Mesendoderm (in vitro differentiated cells): Measurements from ENCODE around the gene IL7R.

Source experiments
- DNase-seq: peaks from one replicate; pipeline ENCODE4 v3.0.0; 2013
- H2AK5ac ChIP-seq: 2 replicates; pipeline ENCODE4 v1.6.1; 2013; ENCODE audit warnings: low read length, inconsistent platforms
- H2BK120ac ChIP-seq: 2 replicates; pipeline ENCODE4 v1.6.1; 2013; ENCODE audit warnings: low read depth, mild to moderate bottlenecking, low read length, moderate library complexity, mixed read lengths
- H2BK15ac ChIP-seq: replicated peaks from 2 replicates; pipeline ENCODE4 v1.6.1; 2013; ENCODE audit warnings: low read depth, mild to moderate bottlenecking, moderate library complexity
- H2BK5ac ChIP-seq: 2 replicates; pipeline ENCODE4 v1.6.1; 2013; ENCODE audit warnings: low read length, inconsistent platforms
- H3K18ac ChIP-seq: 2 replicates; pipeline ENCODE4 v1.6.1; 2013; ENCODE audit warnings: mild to moderate bottlenecking, low read length, mixed read lengths
- H3K23ac ChIP-seq: one replicate; pipeline ENCODE4 v1.6.1; 2013; ENCODE audit warnings: low read length
- H3K27ac ChIP-seq: 2 replicates; pipeline ENCODE4 v1.5.1; 2013; ENCODE audit warnings: low read depth, mild to moderate bottlenecking, inconsistent platforms, low read length, moderate library complexity
- H3K27me3 ChIP-seq: 2 replicates; pipeline ENCODE4 v1.6.1; 2013; ENCODE audit warnings: low read length, control low read depth, mild to moderate bottlenecking, inconsistent platforms; ENCODE audit not compliant: insufficient read depth, poor library complexity
- H3K36me3 ChIP-seq: 2 replicates; pipeline ENCODE4 v1.6.1; 2013; ENCODE audit warnings: low read length, inconsistent platforms; ENCODE audit not compliant: control insufficient read depth, insufficient read depth
- H3K4ac ChIP-seq: one replicate; pipeline ENCODE4 v1.6.1; 2013; ENCODE audit warnings: low read depth, mild to moderate bottlenecking, low read length, moderate library complexity
- H3K4me1 ChIP-seq: 2 replicates; pipeline ENCODE4 v1.6.1; 2013; ENCODE audit warnings: low read depth, low read length, inconsistent platforms; ENCODE audit not compliant: control insufficient read depth
- H3K4me2 ChIP-seq: 2 replicates; pipeline ENCODE4 v1.6.1; 2013; ENCODE audit warnings: low read length
- H3K4me3 ChIP-seq: 2 replicates; pipeline ENCODE4 v1.5.1; 2013; ENCODE audit warnings: mild to moderate bottlenecking, low read length
- H3K56ac ChIP-seq: one replicate; pipeline ENCODE4 v1.6.1; 2013; ENCODE audit warnings: low read length
- H3K79me1 ChIP-seq: 2 replicates; pipeline ENCODE4 v1.6.1; 2013; ENCODE audit warnings: low read length, inconsistent platforms
- H3K79me2 ChIP-seq: 2 replicates; pipeline ENCODE4 v1.6.1; 2013; ENCODE audit warnings: mild to moderate bottlenecking, low read length; ENCODE audit not compliant: control insufficient read depth, insufficient read depth
- H3K9ac ChIP-seq: 2 replicates; pipeline ENCODE4 v1.6.1; 2013; ENCODE audit warnings: low read length, inconsistent platforms
- H4K5ac ChIP-seq: one replicate; pipeline ENCODE4 v1.6.1; 2013; ENCODE audit warnings: low read length
- H4K8ac ChIP-seq: one replicate; pipeline ENCODE4 v1.6.1; 2013; ENCODE audit warnings: low read depth, mild to moderate bottlenecking, control low read depth, low read length, moderate library complexity
- WGBS: extraction: QIAGEN DNeasy Blood & Tissue Kit; methylation state at CpG from one replicate; pipeline ENCODE4 v1.1.7; 2013; ENCODE audit warnings: low lambda C conversion rate, missing lambda C conversion rate; ENCODE audit not compliant: insufficient coverage; ENCODE audit errors: extremely low coverage; 5-methylcytosine and 5-hydroxymethylcytosine counted together

IL7R gene

DNA sequence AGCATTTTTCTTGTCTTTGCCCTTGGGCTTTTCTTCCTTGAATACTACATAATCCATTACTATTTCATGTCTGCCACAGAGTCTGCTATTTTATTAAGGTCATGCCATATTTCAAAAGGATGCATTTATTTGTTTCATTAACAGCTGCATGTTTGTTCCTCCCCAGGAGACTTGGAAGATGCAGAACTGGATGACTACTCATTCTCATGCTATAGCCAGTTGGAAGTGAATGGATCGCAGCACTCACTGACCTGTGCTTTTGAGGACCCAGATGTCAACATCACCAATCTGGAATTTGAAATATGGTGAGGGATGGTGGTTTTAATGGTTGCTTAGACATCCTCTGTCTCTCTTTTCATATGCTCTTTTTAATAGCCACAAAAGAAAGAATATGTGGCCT, 4.0 kb downstream of the IL7R start:
- Histone ChIP-seq H3K4ac (no peak overlapping the region), H2AK5ac (no peak overlapping the region), H3K27me3 (no peaks in the 10 kb centered on the region), H3K4me3 (no peak overlapping the region), H3K27ac (no peak overlapping the region), H3K23ac (no peak overlapping the region), H3K9ac (no peak overlapping the region), H3K56ac (no peak overlapping the region), H3K79me2 (no peaks in the 10 kb centered on the region), H3K18ac (no peak overlapping the region), H3K4me2 (no peak overlapping the region), H3K4me1 (no peaks in the 10 kb centered on the region), H3K36me3 (no peaks in the 10 kb centered on the region), H2BK5ac (no peak overlapping the region), H2BK15ac (no peak overlapping the region), H2BK120ac (no peak overlapping the region), H3K79me1 (no peaks in the 10 kb centered on the region), H4K5ac (no peak overlapping the region), H4K8ac (no peak overlapping the region)
- no peak for DNase-seq
- no CpG with 5 or more reads among the region's 1 CpG for WGBS

DNA sequence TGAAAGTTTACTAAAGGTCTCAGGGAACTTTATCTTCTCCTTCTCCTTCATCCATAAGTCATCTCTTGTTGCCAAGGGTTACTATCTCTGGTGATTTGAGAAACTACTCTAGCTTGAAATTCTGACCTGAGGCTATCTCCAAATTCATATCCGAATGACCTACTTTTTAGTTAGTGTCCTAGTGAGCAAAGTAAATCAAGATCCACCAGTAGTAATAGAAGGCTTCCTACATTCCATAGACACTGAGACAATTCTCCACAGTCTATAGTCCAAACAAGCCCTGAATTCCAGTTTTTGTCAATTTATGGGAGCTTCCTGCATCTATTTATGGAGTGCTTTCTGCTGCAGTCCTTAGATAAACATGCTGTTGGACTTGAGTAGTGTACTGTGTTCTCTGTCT, 5.0 kb downstream of the IL7R start:
- H3K79me2 ChIP-seq, result no peaks in the 10 kb centered on the region
- H3K4me2 ChIP-seq, result no peak overlapping the region
- DNase-seq, result no peak
- H2BK15ac ChIP-seq, result no peak overlapping the region
- H3K36me3 ChIP-seq, result no peaks in the 10 kb centered on the region
- H2BK5ac ChIP-seq, result no peak overlapping the region
- H2AK5ac ChIP-seq, result no peak overlapping the region
- no peak overlapping the region for H3K27ac ChIP-seq
- no peak overlapping the region for H3K56ac ChIP-seq
- no peaks in the 10 kb centered on the region for H3K79me1 ChIP-seq
- no peak overlapping the region for H3K4me3 ChIP-seq
- H3K9ac ChIP-seq, result no peak overlapping the region
- H4K8ac ChIP-seq, result no peak overlapping the region
- no peak overlapping the region for H3K23ac ChIP-seq
- H3K4me1 ChIP-seq, result no peaks in the 10 kb centered on the region
- no CpG with 5 or more reads among the region's 1 CpG for WGBS
- H4K5ac ChIP-seq, result no peak overlapping the region
- no peaks in the 10 kb centered on the region for H3K27me3 ChIP-seq
- no peak overlapping the region for H2BK120ac ChIP-seq
- H3K4ac ChIP-seq, result no peak overlapping the region
- no peak overlapping the region for H3K18ac ChIP-seq

DNA sequence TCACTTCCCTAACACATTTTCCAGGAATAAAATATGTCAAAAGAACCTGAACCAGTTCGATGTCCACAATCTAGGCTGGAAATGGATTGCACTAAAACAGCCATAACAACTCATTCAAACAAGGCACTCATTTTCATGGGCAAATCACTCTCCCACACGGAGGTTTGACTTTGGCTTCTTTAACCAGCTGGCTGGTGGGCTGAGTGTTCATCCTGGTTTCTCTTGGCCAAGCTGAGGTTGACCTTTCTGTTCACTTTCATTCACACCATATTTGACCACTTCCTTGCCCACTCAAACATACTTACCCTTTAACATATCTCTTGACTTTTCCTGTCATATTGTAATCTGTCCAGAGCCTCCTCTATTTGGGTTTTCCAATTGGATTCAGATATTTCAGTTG, 5.4 kb downstream of the IL7R start:
- WGBS, result no CpG with 5 or more reads among the region's 2 CpGs
- H3K4ac ChIP-seq, result no peak overlapping the region
- H3K79me1 ChIP-seq, result no peaks in the 10 kb centered on the region
- no peak overlapping the region for H3K4me2 ChIP-seq
- no peak overlapping the region for H2BK15ac ChIP-seq
- H3K9ac ChIP-seq, result no peak overlapping the region
- no peak overlapping the region for H3K4me3 ChIP-seq
- H3K79me2 ChIP-seq, result no peaks in the 10 kb centered on the region
- H3K23ac ChIP-seq, result no peak overlapping the region
- no peak overlapping the region for H3K18ac ChIP-seq
- no peak overlapping the region for H4K8ac ChIP-seq
- H4K5ac ChIP-seq, result no peak overlapping the region
- H2BK5ac ChIP-seq, result no peak overlapping the region
- no peaks in the 10 kb centered on the region for H3K36me3 ChIP-seq
- DNase-seq, result no peak
- H3K27ac ChIP-seq, result no peak overlapping the region
- no peak overlapping the region for H3K56ac ChIP-seq
- no peak overlapping the region for H2AK5ac ChIP-seq
- no peaks in the 10 kb centered on the region for H3K4me1 ChIP-seq
- no peaks in the 10 kb centered on the region for H3K27me3 ChIP-seq
- no peak overlapping the region for H2BK120ac ChIP-seq

DNA sequence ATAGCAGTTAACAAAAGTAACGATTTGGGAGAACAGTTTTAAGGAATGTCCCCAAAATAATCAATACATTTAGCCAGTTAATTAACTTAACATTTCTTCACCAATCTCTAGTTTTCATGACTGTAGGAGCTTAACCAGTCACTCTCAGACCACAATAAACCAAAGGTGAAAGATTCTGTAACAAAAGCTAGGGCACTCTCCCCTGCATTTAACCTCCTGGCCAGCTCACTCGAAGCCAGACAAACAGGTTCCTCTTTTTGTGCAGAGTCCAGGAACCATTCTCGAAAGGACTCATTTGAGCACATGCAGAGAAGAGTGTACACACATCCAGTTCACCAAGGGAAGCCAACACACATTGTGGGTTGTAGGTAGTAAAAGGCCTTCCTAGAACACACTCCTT, 6.5 kb downstream of the IL7R start:
- no peaks in the 10 kb centered on the region for H3K79me2 ChIP-seq
- H2AK5ac ChIP-seq, result no peak overlapping the region
- no peak overlapping the region for H3K18ac ChIP-seq
- H2BK15ac ChIP-seq, result no peak overlapping the region
- no peak overlapping the region for H2BK5ac ChIP-seq
- no peak overlapping the region for H3K4ac ChIP-seq
- no peaks in the 10 kb centered on the region for H3K27me3 ChIP-seq
- H2BK120ac ChIP-seq, result no peak overlapping the region
- no peak overlapping the region for H3K27ac ChIP-seq
- no peak overlapping the region for H3K4me3 ChIP-seq
- no peak overlapping the region for H3K23ac ChIP-seq
- H3K4me2 ChIP-seq, result no peak overlapping the region
- WGBS, result no CpG with 5 or more reads among the region's 3 CpGs
- H3K56ac ChIP-seq, result no peak overlapping the region
- H3K79me1 ChIP-seq, result no peaks in the 10 kb centered on the region
- no peaks in the 10 kb centered on the region for H3K36me3 ChIP-seq
- DNase-seq, result no peak
- no peak overlapping the region for H4K5ac ChIP-seq
- H4K8ac ChIP-seq, result no peak overlapping the region
- no peak overlapping the region for H3K9ac ChIP-seq
- H3K4me1 ChIP-seq, result no peaks in the 10 kb centered on the region

DNA sequence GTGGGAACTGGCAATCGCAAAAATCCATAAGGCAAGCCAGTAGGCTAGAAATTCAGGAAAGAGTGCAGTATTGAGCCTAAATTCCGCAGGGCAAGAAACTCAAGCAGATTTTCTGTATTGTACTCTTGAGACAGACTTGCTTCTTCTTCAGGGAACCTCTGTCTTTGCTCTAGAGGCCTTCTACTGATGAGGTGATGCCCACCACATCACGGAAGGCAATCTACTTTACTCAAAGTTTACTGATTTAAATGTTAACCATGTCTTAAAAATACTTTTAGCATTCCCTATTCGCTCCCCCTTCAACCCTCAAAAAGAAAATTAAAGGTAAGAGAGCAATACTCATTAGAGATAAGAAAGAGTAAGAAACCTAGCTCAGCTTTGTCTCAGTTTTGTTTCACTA, 11.3 kb downstream of the IL7R start:
- H3K9ac ChIP-seq, result no peak overlapping the region
- no peak overlapping the region for H3K4me2 ChIP-seq
- no peak overlapping the region for H2BK5ac ChIP-seq
- H2AK5ac ChIP-seq, result no peak overlapping the region
- no peak overlapping the region for H3K4ac ChIP-seq
- WGBS, result no CpG with 5 or more reads among the region's 4 CpGs
- H3K18ac ChIP-seq, result no peak overlapping the region
- no peaks in the 10 kb centered on the region for H3K36me3 ChIP-seq
- H2BK120ac ChIP-seq, result no peak overlapping the region
- H2BK15ac ChIP-seq, result no peak overlapping the region
- no peak overlapping the region for H4K5ac ChIP-seq
- no peaks in the 10 kb centered on the region for H3K4me1 ChIP-seq
- H3K27ac ChIP-seq, result no peak overlapping the region
- H4K8ac ChIP-seq, result no peak overlapping the region
- H3K79me1 ChIP-seq, result no peaks in the 10 kb centered on the region
- no peaks in the 10 kb centered on the region for H3K79me2 ChIP-seq
- no peak for DNase-seq
- no peak overlapping the region for H3K23ac ChIP-seq
- no peak overlapping the region for H3K4me3 ChIP-seq
- no peaks in the 10 kb centered on the region for H3K27me3 ChIP-seq
- no peak overlapping the region for H3K56ac ChIP-seq

DNA sequence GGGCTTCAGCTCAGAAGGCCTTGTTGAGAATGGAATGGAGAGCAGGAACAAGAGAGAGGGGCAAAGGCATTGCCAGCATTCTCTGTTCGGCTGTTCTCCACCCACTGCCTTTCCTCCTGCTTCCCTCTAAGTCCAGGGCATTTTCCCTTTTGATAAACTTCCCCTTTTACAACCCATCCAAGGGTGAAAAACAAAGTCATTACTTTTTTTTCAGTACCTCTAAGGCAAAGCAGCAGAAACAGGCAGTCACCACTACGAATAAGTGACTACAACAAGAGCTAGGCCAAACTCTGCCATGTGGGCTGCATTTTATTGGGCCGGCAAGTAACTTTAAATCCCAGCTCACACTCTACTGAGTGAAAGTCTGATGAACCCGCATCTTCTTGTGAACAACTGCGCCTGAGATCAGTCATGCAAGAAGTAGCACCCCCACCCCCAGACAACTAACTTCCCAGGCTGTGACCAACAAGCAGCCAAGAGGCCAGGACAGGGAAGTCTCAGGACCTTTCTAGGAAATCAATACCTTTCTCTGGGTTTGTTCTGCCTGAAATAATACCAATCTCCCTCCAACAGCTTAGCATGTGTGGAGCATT, 13.1 kb downstream of the IL7R start:
- Histone ChIP-seq H3K23ac (no peak overlapping the region), H3K27me3 (no peaks in the 10 kb centered on the region), H3K4me3 (no peak overlapping the region), H3K79me2 (no peaks in the 10 kb centered on the region), H3K4me2 (no peak overlapping the region), H2BK15ac (no peak overlapping the region), H3K4ac (no peak overlapping the region), H4K8ac (no peak overlapping the region), H3K9ac (no peak overlapping the region), H3K4me1 (no peaks in the 10 kb centered on the region), H2BK120ac (no peak overlapping the region), H3K56ac (no peak overlapping the region), H2BK5ac (no peak overlapping the region), H3K79me1 (no peaks in the 10 kb centered on the region), H3K36me3 (no peaks in the 10 kb centered on the region), H2AK5ac (no peak overlapping the region), H4K5ac (no peak overlapping the region), H3K27ac (no peak overlapping the region), H3K18ac (no peak overlapping the region)
- no peak for DNase-seq
- no CpG with 5 or more reads among the region's 5 CpGs for WGBS
